H4 (cell line): ENCODE data around the gene NRBP1. TPM values are rescaled to one million over a fixed set of nuclear protein-coding genes. Genes with fewer than 3 reads are reported as not detected.

Experiments
- DNase-seq: peaks from one replicate; pipeline ENCODE4 v3.0.0-alpha.2; 2015; ENCODE audit warnings: low spot score
- total RNA-seq: library from RNA; depleted of rRNA; stranded (reverse); fragments of >200 nt; shearing (Covaris generic); gene quantifications from 2 replicates; pipeline ENCODE4 v1.2.3, GENCODE V29; 2014; rRNA removed

Gene NRBP1
- total RNA-seq, result 99.9 and 102 TPM in 2 replicates

DNA sequence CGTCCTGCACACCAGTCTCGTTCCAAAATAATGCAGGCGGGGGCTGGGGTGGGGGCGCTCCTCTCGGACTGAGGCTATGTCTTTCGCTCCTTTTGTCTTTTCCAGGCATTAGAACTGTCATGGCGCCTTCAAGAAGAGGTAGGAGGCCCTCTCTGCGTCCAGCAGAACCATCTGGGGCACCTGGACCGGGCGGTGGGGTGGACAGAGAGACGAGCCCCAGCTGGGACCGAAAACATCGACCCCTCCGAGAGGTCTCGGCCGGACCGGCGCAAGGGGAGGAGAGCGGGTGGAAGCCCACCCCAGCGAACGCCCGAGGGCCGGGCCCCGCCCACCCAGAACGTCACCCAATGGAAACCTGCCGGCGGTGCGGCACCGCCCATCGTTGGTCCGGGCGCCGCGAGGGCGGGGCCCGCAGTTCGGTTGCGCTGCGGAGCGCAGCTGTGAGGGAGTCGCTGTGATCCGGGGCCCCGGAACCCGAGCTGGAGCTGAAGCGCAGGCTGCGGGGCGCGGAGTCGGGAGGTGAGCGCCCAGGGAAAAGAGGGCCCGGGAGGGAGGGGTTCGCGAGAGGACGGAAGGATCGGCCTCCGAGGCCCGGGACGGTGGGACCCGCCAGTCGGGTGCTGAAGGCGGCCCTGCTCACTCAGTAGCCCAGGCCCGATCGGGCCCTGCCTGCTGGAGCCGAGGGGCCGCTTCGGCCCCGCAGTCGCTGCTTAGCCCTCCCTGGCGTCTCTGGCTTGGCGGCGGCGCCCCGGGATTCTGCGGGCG, at the start of gene NRBP1:
TSS of gene NRBP1 (plus strand) at position 419 of the 765 bp plus-strand sequence. CDS start 4,643 bp downstream, outside the sequence.
- DNase-seq, result peak; percentile 52

DNA sequence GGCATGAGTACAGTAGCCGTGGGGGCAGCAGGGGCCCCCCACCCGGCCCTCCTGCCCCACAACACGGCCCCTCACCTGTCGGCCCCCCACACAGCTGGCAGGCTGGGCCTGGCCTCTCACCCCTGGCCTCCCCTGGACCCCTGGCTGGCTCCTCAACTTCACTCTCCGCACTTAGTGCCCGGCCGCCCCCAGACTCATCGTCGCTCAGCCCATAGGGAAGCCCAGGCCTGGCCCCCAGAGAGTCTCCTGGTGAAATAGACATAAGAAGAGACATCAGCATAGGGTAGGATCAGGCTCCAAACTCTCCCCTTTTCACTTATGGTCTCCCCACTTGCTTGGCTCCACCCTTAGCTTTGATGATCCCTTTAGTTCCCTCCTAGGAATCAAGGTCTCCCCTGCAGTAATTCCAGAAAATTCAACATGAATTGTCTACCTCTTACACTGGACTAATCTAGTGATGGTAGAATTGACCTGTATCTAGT, 49.6 kb upstream of the NRBP1 start:
- no peak for DNase-seq

DNA sequence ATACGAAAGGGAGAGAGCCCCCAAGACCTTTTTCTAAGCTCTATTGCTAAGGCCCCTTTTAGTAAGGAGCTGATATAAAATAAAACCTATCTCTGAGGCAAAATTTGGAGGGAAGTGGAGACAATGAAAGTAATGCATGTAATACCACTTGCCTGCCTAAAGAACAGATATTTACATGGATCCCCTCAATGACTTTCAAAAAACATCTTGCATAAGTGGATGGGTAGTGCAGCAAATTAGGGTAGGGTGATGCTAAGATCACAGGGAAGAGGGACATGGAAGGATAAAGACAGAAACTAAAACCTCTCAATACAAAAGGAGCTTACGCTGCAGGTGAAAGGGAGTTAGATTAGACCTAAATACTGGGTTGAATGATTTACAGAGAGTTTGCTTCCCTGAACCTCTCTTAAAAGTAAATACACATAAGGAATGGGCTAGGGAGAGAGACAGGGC, 49.0 kb upstream of the NRBP1 start:
- no peak for DNase-seq

DNA sequence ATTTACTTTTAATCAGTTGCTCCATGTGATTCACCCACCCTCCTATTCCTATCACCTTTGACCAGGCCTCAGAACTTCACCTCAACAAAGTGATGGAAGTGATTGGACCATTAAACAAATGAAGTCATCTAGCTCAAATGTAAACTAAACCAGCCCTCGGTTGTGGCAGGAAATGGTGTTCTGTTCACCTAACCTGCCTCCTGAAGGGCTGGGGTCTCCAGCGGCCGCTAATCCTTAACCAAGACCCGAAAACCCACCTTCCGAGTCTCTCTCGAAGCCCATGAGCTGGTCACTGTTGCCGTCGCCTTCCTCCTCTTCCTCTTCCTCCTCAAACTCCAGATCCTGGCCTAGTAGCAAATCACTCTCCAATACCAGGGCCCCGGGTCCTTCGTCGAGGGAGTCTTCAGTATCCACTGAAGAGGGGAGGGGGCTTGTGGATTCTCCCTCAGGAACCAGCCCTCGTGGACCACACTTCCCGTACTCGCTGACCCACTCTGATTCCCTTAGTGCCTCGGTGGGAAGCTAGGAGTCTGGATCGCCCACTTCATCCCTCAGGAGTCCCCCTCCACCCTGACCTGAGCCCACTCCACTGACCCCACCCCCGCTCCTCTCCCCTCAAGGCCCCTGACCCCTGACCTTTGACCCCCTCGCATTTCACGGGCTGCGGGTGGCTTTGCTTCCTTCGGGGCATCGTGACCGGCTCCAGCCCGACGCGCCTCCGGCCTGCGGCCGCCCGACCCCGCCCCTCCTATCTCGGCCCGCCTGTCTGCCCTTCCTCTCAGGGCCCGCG, 48.4 kb upstream of the NRBP1 start:
- peak; percentile 39 for DNase-seq

DNA sequence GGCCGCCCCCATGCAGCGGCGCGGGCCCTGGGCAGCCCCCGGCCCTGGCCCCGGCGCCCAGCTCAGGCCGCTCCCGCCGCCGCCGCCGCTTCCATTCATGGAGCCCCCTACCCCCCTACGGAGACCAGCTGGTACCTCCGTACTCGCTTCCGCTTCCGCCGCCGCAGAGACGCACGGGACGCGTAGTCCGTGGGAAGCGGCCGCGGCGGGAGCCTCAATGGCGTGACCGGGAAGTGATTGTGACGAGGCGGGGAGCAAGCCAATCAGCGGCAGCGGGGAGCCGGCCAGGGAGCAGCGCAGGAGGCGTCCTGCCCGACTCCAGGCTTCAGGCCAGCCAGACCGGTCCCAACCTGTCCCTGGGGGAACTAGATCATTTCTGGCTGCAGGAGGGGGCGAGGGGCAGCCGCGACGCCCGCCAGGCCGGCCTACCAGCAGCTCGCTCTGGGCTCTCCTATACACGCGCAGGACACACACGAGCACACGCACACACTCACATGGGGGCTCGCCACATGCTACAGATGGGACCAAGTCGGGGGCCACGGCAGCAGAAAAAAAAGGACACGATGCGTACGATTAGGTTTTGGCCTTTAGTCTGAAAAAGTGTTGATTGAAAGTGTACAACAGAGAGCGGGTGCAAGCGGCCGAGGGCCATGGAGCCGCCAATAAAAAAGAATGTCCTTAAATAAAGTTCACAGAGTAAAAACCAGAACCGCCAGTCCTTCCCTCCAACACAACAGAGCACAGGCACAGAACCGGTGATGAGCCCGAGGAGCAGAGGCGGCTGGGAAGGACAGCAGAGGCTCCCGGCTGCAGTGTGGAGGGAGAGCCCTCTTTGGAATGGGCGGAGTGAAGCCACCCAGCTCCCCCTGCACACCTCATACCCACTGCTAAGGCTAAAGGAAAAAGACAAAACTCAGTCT, 47.5 kb upstream of the NRBP1 start, which contains the start of gene ZNF513:
TSS of gene ZNF513 (minus strand) at position 109 of the 920 bp plus-strand sequence. CDS start 208 bp downstream, outside the sequence.
- DNase-seq, result peak; percentile 85

DNA sequence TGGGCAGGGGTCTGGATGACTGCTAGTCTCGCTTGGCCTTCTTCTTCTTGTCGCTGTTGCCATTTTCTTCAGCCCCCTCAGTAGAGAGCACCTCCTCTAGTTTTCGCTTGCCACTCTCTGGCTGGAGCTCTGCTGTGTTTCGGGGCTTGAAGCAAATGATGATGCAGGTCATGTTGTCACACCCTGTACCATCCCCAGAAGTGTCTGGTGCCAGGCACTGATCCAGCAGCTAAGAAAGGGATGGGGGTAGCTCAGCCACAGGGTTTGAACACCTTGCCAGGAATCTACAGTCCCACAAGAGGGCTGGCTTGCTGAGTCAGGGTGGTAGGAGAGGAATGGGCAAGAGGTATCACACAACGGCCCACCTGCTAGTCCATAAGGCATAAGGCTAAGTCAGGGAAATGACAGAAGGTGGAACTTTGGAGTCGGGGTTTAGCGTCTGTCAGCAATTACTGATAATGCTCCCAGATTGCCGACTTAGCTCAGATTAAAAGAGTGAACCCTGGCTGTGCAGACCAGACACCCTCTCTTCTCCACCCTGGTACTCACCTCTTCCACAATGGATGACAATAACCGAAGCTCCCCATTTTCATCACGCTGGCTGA, 46.8 kb upstream of the NRBP1 start:
- no peak for DNase-seq

DNA sequence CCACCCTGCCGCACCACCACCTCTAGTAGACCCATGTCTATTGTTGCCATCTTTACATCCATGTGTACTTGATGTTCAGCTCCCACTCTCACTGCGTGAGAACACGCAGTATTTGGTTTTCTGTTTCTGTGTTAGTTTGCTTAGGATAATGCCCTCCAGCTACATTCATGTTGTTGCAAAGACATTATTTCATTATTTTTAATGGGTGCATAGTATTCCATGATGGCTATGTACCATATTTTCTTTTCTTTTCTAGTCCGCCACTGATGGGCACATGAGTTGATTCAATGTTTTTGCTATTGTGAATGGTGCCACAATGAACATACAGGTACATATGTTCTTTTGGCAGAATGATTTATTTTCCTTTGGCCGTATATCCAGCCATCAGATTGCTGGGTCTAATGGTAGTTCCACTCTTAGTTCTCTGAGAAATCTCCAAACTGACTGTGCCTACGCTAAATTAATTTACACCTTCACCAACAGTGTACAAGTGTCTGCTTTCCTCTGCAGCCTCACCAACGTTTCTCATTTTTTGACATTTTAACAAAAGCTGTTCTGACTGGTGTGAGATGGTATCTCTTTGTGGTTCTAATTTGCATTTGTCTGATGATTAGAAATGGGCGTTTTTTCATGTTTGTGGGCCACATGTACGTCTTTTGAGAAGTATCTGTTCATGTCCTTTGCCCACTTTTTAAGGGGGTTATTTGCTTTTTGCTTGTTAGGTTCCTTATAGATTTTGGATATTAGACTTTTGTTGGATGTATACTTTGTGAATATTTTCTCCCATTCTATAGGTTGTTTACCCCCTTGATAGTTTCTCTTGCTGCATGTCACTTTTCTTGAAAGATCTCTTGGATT, 37.4 kb upstream of the NRBP1 start:
- DNase-seq, result no peak

DNA sequence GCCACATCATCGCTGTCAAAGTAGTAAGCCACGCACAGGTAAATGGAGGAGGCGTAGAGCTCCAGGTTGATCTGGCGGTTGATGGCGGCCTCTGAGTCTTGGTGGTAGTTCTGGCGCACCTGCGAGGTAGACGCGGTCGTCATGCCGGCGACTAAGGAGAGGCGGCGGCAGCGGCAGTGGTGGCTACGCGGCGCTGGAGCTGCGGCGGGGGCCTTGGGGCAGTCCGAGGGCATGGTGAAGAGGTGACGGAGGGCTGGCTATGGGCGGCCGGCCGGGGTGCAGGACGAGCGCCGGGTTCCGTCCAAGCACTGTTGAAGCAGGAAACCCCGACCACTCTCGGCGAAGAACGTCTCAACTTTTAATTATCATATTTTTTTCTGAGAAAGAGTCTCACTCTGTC, 35.2 kb upstream of the NRBP1 start:
- no peak for DNase-seq

DNA sequence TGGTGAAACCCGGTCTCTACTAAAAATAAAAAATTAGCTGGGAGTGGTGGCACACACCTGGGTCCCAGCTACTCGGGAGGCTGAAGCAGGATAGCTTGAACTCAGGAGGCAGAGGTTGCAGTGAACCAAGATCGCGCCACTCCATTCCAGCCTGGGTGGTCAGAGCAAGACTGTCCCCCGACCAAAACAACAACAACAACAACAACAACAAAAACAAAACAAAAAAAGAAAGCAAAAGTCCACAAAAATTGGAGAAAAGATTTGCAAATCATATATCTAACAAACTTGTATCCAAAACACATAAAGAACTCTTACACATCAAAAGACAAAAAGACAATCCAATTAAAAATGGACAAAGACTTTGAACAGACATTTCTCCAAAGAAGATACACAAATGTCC, 29.5 kb upstream of the NRBP1 start:
- DNase-seq, result no peak

DNA sequence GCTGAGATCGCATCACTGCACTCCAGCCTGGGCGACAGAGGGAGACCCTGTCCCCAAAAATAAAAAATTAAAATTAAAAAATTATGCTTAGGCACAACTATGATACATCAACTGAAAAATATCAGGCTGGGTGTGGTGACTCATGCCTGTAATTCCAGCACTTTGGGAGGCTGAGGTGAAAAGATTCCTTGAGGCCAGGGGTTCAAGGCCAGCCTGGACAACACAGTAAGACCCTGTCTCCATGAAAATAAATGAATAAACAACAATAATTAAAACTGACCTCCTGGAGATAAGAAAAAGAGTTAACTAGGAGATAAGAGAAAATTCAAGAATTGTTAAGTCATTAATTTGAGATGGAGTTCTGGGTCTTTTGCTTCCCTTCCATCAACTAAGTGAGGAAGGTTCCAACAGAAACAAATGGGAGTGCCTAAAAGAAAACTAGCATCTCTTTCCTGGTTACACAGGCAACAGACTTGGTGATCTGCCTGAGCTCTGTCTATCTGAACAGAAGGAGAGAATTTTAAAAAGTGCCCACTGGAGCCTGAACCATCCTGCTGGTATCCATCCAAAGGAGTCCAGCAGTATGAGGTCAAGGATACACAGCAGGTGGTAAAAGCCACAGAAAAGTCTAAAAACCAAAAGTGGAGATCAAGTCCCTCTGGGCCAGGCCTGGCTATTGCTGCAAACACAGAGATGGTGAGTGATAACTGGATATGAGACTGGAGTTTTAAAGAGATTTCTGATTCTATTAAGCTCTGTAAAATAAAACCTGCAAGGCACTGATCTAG, 27.9 kb upstream of the NRBP1 start:
- DNase-seq, result no peak

DNA sequence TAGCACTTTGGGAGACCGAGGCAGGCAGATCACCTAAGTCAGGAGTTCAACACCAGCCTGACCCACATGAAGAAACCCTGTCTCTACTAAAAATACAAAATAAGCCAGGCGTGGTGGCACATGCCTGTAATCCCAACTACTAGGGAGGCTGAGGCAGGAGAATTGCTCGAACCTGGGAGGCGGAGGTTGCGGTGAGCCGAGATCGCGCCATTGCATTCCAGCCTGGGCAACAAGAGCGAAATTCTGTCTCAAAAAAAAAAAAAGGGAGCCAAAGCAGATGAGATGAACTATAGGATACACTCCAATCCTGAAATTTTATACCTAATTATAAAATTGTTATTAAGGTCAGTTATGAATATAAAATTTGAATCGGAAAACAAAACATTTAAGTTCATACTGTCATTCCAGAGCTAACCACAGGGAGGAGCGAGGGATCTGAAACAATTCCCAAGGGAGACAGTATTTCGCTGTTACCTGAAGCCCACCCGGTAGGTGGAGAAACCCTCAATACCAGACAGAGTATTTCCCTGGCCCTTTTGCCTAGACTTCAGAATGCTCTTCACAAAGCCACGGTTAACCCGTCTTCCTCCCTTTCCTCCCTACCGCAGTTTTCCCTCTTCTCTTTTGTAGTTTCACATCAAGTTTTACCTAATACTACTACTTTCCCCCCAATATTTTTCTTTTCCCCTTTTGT, 20.5 kb upstream of the NRBP1 start:
- DNase-seq, result peak; percentile 30

DNA sequence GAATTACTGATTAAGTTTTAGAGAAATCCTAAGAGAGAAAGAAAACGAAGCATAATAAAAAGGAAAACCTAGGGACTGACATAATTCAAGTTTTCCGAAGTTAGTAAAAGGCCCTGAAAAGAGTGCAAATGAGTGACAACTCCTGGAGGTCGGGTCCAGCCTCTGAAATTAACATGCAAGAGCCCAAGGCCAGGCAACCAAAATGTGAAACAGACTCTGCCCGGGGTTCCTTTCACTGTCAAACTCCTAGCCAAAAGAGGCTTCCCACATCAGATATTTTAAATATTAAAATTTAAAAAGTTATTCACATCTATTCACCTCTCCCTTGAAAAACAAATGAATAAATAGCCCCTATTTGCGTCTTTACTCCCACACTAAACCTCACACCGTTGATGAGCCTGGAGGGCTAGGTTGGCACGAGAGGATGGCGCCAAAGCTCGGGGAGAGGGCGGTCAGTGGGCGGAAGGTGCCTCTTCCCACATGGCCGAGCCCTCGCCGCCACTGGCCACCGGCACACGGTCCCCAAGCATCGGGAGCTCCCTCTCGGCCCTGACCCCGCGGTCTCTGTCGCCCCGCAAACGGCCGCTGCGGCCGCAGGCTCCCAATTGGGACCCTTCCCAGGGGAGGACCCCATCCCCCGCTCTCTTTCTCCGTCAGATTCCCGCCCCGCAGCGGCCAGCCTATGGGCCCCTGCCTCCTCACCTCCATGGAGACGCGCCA, 19.7 kb upstream of the NRBP1 start:
- no peak for DNase-seq

DNA sequence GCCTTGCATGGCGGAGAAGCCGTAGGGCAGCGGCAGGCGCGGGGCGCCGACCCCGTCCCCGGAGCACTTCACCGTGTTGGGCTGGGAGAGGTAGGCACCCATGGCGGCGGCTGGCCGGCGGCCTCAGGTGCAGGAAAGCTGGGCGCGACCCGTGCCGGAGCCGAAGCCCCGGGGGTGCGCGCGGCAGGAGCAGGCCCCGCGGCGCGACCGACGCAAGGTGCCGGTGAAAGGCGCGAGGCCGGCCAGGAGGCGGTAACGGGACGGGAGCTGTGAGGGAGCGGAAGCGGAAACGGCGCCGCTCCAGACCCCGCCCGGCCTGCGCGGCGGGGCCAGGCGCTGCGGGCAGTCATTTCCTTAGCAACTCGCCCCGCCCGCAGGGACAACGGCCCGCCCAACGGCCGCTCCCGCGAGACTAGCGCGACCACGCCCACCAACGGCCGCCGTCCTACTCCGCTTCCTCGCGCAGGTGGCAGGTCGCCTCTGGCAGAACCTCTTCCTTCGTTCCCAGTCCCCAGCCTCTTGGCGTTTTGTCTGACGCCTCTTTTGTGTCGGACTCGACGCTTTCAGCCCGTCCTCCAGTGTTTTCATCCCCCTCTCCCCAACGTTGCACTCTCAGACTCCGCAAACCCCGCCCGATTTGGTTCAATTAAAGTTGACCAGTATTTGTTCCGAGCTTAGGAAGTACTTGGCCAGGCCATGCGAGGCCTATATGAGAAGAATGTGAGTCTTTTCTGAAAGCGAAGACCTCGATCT, 18.9 kb upstream of the NRBP1 start, which contains the start of gene PPM1G:
TSS of gene PPM1G (minus strand) at position 271 of the 753 bp plus-strand sequence. CDS start at position 102, 169 bp downstream.
- DNase-seq, result peak; percentile 81

DNA sequence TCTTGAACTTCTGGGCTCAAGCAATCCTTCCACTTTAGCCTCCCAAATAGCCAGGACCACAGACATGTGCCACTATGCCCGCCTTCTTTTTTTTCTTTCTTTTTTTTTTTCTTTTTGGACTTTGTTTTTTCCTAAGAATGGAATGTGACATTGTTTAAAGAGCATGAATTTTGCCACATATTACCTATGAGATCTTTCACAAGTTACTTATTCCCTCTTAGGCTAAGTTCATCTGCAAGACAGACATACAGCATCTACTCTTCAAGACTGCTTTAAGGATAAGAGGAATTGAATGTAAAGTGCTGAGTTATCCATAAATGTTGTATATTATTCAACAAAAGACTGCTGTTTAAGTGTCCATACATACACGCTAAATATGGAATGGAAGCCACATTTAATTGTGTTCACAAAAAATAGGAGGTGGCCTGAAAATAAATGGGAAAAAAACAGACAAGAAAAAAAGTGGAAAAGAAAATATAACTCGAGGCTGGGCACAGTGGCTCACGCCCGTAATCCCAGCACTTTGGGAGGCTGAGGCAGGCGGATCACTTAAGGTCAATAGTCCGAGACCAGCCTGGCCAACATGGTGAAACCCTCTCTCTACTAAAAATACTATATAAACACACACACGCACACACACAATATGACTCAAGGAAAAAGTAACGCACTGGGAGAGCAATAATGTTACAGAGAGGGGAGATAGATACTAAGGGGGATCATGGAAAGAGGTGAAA, 15.8 kb upstream of the NRBP1 start:
- DNase-seq, result no peak

DNA sequence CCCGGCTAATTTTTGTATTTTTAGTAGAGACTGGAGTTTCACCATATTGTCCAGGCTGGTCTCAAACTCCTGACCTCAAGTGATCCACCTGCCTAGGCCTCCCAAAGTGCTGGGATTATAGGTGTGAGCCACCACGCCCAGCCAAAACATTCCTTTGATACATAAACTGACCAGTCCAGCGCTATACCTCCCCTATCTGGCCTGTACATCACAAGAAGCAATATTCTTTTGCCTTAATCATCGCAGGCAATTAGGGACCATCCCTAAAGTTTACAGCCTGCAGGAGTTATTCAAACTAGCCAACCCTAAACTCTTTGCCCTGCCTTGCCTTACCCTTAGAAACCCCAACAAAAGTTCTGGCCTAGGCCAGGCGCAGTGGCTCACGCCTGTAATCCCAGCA, 12.3 kb upstream of the NRBP1 start:
- DNase-seq, result no peak

DNA sequence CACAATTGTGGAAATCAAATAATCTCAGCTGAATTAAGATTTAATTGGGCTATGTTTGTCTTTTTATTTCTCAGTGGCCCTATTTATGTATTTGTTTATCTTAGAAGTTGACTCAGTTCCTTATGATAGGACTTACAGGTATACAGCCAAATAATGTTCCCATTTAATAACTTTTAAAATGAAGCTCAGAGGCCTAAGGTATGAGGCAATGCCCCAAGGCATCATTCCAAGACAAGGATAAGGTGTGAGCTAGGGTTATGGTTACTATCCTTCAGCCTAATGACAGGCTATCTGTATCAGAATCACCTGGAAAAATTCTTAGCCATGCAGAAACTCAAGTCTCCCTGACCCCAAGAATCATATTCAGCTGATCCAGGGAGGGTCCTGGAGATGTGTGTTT, 7.4 kb upstream of the NRBP1 start:
- DNase-seq, result no peak
